ENCODE measurements around the gene RBM5. TPM values are rescaled to one million over a fixed set of nuclear protein-coding genes. Genes with fewer than 3 reads are reported as not detected.

RBM5 gene
- total RNA-seq, 1 donor from 2014 or later = 204 TPM

- DNase-seq = no peak
Observed at GRCh38 chr3:50160561-50160983, 71.9 kb downstream of the RBM5 start.

- no peak for DNase-seq
Observed at GRCh38 chr3:50161320-50161719, 72.6 kb downstream of the RBM5 start.

GRCh38 chr3:50162034-50162883 lies 73.5 kb downstream of the RBM5 start:
- no peak for DNase-seq

GRCh38 chr3:50163572-50164455 lies 75.1 kb downstream of the RBM5 start:
- DNase-seq = peak; percentile 92

GRCh38 chr3:50164481-50164880 lies 75.8 kb downstream of the RBM5 start:
- no peak for DNase-seq

- DNase-seq = peak; percentile 71
Observed at GRCh38 chr3:50164984-50165909, 76.5 kb downstream of the RBM5 start.

GRCh38 chr3:50165910-50166538 lies 77.3 kb downstream of the RBM5 start:
- no peak for DNase-seq

- DNase-seq = no peak
Observed at GRCh38 chr3:50166620-50167019, 77.9 kb downstream of the RBM5 start.

GRCh38 chr3:50167069-50167840 lies 78.5 kb downstream of the RBM5 start:
- DNase-seq = no peak

GRCh38 chr3:50167841-50168209 lies 79.1 kb downstream of the RBM5 start:
- no peak for DNase-seq

GRCh38 chr3:50168388-50168787 lies 79.7 kb downstream of the RBM5 start:
- no peak for DNase-seq

Other genes with a start within 250 kb of the RBM5 start
- gene TRAIP, start 232.4 kb upstream of the RBM5 start, total RNA-seq = 1.6 TPM
- gene CAMKV, start 219.0 kb upstream of the RBM5 start, total RNA-seq = 0.51 TPM
- 5.7 TPM for gene MST1R, start 185.0 kb upstream of the RBM5 start, total RNA-seq
- gene MON1A, start 159.1 kb upstream of the RBM5 start, total RNA-seq = 4.4 TPM
- 98.1 TPM for gene RBM6, start 148.8 kb upstream of the RBM5 start, total RNA-seq
- gene SEMA3F, start 66.4 kb downstream of the RBM5 start, total RNA-seq = 43.3 TPM
- gene GNAT1, start 102.7 kb downstream of the RBM5 start, total RNA-seq = not detected
- gene SLC38A3, start 116.4 kb downstream of the RBM5 start, total RNA-seq = 1.2 TPM
- 120 TPM for gene GNAI2, start 147.3 kb downstream of the RBM5 start, total RNA-seq
- 45.2 TPM for gene SEMA3B, start 180.2 kb downstream of the RBM5 start, total RNA-seq
- gene LSMEM2, start 190.2 kb downstream of the RBM5 start, total RNA-seq = 17.1 TPM
- 37.8 TPM for gene IFRD2, start 203.5 kb downstream of the RBM5 start, total RNA-seq
- gene HYAL3, start 210.5 kb downstream of the RBM5 start, total RNA-seq = 3.1 TPM
- gene NAA80, start 210.5 kb downstream of the RBM5 start, total RNA-seq = 5.6 TPM
- gene HYAL1, start 214.7 kb downstream of the RBM5 start, total RNA-seq = 1.2 TPM
- 53.9 TPM for gene HYAL2, start 233.8 kb downstream of the RBM5 start, total RNA-seq
- 40.0 TPM for gene TUSC2, start 239.3 kb downstream of the RBM5 start, total RNA-seq

All from tongue (tissue), 2 donors.